GM18517 (cell line): ENCODE results near the gene RSPH10B.
A peak's percentile ranks its signal among the peaks of the same experiment; 100 is the strongest.
"Not testable (repeated sequence)": the region's sequence is repeated elsewhere in the genome, so short reads cannot be mapped to it uniquely, and the experiment has no call there.

Experiments used
- ATAC-seq: cut with Tn5 transposase; IDR thresholded peaks from one replicate; pipeline ENCODE4 v1.9.1; 2021; ENCODE audit warnings: mild to moderate bottlenecking, moderate library complexity; ENCODE audit not compliant: unreplicated experiment

The RSPH10B gene

DNA sequence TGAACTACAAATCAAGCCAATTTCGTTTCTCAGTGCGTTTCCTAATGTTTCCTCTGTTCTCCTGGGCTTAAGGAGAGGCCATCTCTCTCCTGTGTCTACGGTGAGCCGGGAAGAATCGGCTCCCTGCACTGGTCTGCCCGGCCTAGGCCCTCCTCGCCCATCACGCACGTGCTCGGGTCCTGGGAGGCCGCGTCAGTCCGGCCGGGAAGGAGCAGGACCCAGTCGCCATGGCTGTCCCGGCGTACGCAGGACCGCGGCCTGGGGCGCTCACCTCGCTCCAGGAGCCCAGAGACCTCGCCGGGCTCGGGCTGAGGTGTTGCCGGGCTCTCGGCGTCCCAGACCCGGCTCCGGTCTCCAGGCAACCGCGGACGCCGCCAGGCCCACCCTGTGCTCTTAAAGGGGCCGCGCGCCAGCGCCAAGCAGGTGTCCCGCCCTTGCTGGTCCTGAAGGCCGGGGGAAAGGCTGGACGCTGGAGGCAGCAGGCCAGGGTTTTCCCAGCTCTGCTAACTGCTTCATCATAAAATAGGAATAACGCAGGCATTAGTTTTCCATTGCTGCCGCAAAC, at the start of gene RSPH10B:
TSS of gene RSPH10B (minus strand) at position 343 of the 565 bp plus-strand sequence. CDS start 3,573 bp downstream, outside the sequence.
- not testable (repeated sequence) for ATAC-seq

DNA sequence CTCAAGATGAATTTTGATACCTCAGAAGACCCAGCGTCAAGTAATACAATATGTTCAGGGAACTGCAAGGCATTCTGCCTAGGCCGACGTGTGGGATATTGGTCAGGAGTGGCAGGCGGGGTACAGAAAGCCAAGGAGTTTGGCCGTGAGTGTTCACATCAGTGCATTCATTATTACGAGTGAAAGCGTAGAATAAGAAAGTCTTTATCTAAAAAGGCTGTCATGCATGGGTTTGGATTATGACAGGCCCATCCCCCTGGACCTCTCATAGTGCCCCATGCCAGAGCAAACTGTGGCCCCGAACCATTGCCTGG, 46.1 kb upstream of the RSPH10B start:
- ATAC-seq: no peak

DNA sequence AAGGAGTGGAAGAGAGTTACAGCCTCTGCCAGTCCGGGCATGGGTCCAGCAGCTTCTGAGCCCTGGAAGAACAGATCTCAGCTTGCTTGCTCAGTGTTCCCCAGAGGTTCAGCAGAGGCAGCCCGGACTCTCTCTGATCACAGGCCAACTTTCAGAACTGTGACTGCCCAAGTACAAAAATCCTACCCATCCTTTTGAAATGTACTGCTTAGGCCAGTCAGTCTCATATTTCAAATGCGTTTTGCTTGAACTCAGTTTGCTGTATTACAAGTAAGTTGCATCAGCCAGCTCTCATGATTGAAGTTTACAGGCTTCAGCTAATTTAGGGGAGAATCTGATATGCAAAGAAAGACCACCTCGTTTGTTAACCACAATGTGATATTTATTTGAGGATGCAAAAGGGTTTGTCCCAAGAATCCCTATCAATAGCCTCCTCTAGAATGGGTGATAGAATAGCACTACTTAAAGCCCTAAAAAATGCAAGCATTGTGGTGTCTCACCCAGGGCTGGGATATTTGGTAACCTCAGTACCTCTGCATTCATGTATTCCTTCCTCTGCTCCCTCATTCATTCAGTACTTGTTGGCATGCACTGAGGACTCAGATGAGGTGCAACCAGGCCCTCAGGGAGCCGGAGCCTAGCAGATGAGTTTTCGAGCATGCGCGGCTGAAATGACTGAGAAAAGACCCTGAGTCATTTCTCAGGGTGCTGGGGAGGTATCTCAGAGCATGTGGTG, 45.6 kb upstream of the RSPH10B start:
- no peak for ATAC-seq

DNA sequence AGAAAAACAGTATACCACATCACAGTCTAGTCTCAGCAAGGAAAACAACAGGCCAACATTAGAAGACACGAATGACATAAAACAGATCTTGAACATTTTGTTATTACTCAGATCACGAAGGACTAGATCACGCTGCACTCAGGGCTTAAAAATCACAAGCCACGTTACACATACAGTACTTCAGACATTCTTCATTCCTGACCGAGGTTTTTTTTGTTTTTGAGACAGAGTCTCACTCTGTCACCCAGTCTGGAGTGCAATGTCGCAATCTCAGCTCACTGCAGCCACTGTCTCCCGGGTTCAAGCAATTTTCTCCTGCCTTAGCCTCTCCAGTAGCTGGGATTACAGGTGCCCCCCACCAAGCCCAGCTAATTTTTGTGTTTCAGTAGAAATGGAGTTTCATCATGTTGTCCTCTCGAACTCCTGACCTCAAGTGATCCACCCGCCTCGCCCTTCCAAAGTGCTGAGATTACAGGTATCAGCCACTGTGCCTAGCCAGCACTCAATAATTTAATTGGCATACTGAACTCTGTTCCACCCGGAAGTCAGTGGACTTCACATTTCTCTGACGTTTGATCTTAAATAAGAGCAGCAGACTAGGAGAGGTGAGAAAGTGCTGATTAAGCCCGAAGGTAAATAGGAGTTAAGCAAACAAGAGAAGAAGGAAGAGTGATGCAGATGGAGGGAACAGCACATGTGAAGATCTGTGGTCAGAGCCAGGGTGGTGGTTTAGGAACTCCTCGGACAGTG, 42.0 kb upstream of the RSPH10B start:
- ATAC-seq: no peak

DNA sequence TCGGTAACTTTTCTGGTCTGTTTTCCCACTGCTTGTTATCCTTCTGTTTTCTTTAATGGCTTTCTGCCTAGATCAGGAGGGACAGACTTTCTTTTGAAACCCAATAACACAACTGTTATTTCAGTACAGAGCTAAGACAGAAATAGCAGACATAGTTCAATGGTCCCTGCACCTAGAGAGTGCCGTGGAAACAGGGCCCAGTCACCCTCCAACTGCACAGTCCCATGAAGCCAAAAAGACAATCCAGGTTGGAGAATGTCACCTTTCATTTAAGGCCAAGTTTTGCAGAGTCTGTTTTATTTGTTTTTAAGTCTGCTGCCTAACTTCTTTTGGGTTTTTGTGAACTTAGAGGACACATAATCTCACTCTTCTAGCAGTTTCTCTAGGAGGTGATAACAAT, 41.1 kb upstream of the RSPH10B start:
- no peak for ATAC-seq

DNA sequence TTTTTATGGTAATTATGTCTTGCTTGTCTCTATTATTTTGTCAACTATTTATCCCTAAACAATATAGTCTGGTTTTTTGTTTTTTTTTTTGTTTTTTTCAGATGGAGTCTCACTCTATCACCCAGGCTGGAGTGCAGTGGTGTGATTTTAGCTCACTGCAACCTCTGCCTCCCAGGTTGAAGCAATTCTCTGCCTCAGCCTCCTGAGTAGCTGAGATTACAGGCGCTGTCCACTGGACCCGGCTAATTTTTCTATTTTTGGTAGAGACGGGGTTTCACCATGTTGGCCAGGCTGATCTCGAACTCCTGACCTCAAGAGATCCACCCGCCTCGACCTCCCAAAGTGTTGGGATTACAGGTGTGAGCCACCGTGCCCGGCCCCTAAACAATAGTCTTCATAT, 39.9 kb upstream of the RSPH10B start:
- ATAC-seq: not testable (repeated sequence)

DNA sequence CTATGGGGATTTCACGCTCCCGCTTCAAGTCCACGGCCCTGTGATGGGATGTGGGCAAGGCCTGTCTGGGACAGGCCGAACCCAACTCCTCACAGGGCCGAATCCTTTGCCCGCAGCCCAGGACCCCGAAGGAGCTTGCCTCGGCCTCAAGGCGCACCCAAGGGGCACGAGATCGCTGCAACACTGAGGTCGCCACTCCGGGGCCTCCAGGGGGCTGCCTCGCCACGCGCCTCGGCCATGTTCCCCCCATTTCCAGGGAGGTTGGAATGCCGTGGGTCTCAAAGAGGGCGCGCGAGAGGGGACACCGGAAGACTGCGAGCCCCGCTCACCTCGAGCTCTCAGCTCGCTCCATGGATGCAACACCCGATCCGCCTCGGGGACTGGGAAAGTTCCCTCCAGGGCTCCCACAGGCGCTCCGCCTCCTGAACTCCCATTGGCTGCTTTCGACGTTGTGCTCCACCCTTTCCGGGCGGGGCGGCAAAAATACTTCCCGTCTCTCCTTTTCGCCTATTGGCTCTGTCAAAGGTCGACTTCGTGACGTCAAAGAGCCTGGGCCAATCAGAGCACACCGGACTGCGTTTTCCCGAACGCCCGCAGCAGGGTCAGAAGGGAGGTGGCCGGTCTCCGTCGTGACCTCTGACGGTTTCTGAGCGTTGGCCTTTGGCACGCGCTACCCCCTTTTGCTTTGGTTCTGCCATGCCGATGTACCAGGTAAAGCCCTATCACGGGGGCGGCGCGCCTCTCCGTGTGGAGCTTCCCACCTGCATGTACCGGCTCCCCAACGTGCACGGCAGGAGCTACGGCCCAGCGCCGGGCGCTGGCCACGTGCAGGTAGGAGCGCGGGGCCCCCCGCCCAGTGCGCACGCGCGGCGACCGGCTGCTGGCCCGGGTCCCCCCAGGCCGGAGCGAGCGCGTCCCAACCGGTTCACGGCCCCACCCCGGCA, 38.5 kb upstream of the RSPH10B start, which contains the start of the genes AIMP2 and PMS2:
TSS of gene AIMP2 (plus strand) at position 605 of the 944 bp plus-strand sequence. CDS start at position 697, 92 bp downstream.
TSS of gene PMS2 (minus strand) at position 382 of the 944 bp plus-strand sequence. CDS start at position 352, 30 bp downstream.
- ATAC-seq: peak; percentile 96

DNA sequence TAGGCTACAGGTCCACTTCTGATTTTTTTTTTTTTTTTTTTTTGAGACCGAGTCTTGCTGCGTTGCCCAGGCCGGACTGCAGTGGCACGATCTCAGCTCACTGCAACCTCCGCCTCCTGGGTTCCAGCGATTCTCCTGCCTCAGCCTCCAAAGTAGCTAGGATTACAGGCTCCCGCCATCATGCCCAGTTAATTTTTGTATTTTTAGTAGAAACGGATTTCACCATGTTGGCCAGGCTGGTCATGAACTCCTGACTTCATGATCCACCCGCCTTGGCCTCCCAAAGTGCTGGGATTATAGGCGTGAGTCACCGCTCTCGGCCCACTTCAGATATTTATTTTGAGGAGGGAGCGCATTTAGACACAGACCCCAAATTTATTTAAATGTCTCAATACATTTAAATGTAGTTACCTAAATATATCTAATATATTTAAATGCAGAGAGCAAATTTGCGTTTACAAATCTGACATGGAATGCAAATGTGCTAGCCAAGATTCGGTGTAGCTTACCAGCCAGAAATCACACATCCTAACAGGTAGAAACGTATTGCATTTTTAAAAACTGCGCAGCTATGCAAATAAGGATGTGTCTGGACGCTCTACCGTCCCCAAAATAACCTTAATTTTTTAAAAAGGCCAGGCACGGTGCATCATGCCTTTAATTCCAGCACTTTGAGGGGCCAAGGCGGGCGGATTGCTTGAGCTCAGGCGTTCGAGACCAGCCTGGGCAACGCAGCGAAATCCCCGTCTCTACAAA, 37.5 kb upstream of the RSPH10B start:
- ATAC-seq: not testable (repeated sequence)

DNA sequence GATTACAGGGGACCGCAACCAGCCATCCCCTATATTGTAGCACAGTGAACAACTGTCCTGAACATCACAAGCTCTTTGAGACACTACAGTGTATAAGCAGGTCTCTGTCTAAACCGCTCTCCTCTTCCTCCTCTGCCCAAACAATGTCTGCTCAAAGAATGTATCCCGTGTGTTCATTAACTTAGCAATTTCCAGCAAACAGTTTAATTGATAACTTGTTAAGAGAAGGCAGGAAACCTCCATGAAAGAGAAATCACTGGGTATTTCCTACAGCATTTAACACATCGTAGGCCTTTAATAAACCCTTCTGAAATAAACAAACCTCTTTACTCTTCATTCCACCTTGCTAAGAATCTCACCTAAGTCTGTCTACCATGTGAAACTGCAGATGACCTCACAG, 36.9 kb upstream of the RSPH10B start:
- no peak for ATAC-seq

DNA sequence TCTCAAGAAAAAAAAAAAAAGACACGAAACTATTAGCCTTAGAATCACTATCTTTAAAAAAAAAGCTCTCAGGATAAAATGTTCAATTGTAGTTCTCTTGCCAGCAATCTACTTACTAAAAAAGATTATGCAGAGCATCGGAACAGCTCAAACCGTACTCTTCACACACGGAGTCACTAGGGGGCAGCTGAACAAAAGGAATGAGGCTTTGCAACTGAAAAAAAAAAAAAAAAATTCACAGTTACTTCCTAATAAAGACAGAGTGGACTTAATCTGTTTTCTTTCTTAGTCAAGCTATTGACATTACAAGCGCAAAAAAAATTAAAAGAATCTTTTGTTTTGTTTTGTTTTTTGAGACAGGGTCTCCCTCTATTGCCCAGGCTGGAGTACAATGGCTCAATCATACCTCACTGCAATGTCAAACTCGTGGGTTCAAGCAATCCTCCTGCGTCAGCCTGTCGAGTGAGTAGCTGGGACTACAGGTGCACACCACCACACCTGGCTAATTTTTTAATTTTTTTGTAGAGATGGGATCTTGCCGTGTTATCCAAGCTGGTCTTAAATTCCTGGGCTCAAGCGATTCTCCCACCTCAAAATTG, 26.8 kb upstream of the RSPH10B start:
- no peak for ATAC-seq

DNA sequence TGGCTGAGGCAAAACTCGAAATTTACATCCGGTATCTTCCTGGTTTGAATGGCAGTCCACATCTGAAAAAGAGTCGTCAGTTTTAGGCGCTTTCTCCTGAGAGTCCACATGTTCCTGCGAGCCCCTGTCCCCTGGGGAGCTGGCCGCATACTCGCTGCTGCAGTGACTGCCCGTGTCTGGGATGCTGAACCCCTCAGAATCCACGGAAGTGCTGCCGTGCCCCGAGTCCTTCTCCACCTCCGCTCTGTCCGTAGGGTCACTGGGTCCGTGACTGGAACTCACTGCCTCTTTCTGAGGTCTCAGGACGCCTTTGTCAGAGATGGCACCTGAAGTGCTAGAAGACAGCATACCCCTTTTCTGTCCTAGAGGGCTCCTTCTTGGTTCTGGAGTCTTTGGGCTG, 16.6 kb upstream of the RSPH10B start:
- not testable (repeated sequence) for ATAC-seq

DNA sequence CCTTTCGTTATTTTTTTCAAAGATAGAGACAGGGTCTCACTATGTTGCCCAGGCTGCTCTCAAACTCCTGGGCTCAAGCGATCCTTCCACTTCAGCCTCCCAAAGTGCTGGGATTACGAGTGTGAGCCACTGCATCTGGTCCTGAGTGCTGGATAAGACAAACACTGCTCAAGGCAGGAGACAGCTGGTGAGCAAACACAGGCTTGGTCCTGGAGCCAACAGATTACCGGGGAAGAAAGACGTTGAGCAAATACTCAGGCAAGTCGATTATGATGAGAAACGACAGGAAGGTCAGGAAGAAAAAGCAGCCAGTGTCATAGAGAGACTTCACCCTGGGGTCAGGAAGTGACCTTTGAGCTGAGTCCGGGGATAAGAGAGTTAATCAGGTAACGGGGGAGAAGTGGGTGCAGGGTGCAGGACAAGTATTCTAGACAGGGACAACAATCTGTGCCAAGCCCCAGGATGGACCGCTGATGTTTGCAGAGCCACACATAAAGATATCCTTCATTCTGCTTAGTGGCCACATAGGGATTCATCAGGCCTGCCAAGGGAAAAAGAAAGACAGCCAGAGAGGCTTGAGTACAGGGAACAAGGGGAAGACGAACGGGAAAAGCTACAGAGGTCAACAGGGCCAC, 9.3 kb upstream of the RSPH10B start:
- not testable (repeated sequence) for ATAC-seq

DNA sequence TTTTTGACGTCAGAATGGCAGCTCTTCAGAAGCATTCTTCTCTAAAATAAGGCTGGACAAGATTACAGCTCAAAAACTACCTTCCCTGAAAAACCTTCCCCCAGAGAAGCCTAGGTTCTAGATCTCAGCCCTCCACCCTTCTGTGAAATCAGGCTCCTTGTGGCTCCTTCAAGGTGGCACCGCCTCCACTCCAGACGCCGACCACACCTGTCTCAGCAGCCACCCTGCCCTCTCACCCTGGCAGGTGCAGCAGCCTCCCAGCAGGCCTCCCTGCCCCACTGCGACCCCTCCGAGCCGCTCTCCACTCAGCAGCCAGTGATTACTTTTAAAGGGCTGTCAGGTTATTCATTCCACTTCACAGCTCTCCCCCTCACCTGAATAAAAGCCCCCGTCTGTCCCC, 3.1 kb upstream of the RSPH10B start:
- not testable (repeated sequence) for ATAC-seq

DNA sequence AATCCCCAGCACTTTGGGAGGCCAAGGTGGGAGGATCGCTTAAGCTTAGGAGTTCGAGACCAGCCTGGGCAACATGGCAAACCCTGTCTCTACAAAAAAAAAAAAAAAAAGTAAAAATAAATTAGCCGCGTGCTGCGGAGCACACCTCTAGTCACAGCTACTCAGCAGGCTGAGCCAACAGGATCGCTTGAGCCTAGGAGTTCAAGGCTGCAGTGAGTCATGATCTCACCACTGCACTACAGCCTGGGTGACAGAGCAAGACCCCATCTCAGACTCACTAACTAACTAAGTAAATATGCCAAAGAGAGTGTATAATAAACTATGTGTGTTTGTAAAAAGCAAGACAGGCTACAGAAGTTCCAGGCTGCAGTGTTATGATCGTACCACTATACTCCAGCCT, 6.7 kb downstream of the RSPH10B start:
- ATAC-seq: not testable (repeated sequence)

DNA sequence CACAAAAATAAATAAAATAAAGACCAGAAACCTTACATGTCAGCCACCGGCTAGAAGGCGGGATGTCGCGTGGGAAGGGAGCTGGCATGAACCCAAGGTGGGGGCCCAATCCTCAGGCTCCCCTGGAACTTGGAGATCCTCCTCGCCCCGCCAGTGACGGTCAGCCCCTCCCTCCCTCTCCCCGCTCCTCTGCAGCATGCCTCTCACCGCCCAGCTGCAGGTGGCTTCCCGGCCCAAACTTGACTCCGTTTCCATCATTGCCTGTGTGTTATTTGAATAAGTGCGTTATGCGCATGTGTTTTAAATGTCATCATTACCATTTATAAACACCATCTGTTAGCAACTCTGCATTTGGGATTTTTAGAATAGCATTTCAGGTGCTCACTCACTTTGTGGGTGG, 7.3 kb downstream of the RSPH10B start:
- ATAC-seq: not testable (repeated sequence)

DNA sequence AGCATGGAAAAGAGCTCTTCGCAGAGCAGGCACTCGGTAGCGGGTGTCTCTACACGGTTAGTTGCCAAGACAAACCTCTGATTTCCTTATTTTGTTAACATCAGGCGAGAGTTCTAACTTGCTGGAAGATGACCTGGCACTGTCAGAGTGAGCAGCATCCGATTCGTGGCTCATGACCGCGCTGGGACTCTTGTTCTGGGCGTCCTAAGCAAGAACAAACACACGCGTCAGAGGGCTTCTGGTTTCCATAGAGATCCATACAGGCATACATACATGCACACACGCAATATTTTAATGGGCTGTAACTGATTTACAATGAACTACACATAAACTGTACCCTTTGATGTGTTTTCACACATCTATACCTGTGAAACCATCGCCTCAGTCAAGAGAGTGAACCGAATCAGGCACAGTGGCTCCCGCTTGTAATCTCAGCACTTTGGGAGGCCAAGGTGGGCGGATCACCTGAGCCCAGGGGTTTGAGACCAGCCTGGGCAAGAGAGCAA, 35.5 kb downstream of the RSPH10B start:
- not testable (repeated sequence) for ATAC-seq

DNA sequence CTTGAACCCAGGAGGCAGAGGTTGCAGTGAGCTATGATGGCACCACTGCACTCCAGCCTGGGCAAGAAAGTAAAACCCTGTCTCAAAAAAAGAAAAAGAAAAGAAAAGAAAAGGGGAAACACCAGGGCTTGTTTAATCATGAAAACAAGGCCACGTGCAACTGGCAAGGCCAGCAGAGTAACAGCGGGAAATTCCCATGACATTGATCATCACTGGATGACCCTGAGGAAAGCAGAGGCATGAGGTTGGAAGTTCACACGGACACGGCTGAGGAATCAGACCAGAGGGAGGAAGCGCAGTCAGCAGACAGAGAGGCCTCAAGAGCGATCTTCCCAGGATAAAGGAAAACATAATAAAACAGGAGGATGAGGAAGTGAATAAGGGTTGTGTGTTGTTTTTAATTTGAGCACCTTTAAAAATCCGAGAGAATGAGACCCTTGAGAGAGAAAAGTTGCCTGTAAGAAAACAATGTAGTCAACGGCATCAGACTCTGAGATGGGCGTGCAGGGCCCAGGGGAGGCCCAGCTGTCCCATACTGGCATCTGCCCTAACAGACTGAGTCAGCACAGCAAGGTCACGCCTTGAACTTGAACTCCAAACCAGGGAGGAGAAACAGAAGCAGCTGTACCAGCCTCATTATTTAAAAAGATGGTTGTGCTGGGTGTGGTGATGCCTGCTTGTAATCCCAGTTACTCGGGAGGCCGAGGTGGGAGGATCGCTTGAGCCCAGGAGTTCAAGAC, 38.4 kb downstream of the RSPH10B start:
- not testable (repeated sequence) for ATAC-seq

DNA sequence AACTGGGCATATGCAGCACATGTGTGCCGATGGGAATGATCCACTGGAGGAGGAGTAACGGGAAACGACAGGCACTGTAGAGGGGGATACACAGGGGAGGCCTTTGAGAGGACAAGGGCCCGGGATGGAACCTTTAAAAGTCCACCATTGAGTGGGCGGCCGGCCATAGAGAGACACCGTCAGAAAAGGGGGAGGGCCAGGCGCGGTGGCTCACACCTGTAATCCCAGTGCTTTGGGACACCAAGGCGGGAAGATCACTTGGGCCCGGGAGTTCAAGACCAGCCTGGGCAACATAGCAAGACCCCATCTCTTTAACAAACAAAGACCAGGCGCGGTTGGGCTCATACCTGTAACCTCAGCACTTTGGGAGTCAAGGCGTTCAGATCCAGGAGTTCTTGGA, 39.2 kb downstream of the RSPH10B start:
- not testable (repeated sequence) for ATAC-seq
